Measurements from ENCODE around the gene FERMT3. TPM values are rescaled to one million over a fixed set of nuclear protein-coding genes. Genes with fewer than 3 reads are reported as not detected.

FERMT3 gene
- total RNA-seq, 2 experiments from 2014 or later, result 55.8 to 61.1 TPM

DNA sequence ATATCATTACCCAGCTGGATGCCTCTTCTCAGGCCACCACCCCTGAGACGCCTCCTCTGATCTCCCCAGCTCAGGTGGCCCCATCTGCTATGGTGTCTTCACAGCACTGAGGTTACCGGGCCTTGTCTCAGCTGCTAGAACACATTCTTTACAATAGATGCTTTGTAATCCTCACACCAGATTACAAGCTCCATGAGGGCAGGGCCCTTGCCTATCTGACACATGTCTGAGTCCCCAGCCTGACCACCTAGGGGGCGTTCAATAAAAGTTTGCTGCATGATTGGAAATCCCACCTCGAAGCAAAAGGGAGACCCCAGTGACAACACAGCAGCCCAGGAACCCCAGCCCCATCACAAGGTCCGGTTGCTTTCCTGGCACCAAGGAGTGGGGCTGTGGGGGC, 42.6 kb upstream of the FERMT3 start:
- TF ChIP-seq, protein P1, sequence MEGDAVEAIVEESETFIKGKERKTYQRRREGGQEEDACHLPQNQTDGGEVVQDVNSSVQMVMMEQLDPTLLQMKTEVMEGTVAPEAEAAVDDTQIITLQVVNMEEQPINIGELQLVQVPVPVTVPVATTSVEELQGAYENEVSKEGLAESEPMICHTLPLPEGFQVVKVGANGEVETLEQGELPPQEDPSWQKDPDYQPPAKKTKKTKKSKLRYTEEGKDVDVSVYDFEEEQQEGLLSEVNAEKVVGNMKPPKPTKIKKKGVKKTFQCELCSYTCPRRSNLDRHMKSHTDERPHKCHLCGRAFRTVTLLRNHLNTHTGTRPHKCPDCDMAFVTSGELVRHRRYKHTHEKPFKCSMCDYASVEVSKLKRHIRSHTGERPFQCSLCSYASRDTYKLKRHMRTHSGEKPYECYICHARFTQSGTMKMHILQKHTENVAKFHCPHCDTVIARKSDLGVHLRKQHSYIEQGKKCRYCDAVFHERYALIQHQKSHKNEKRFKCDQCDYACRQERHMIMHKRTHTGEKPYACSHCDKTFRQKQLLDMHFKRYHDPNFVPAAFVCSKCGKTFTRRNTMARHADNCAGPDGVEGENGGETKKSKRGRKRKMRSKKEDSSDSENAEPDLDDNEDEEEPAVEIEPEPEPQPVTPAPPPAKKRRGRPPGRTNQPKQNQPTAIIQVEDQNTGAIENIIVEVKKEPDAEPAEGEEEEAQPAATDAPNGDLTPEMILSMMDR (IDR thresholded peaks at IDR 0.05), result no peak
- H3K36me3 ChIP-seq (ENCODE audit: insufficient read depth, low read length), result peaks cover 2% of the 10 kb centered on the region
- H3K9me3 ChIP-seq (ENCODE audit: control insufficient read depth in 1 of 2, insufficient read depth in 1 of 2, low read length in 2 of 2), result no peaks in the 10 kb centered on the region
- intact Hi-C loops (cut with DNase I, micrococcal nuclease), result loop anchor here in 1 of 2 experiments (10.0 kb wide), 1 partner anchor 489 kb away; the partner anchor contains the start of gene ATL3
- Mint-ChIP-seq H3K9me3 (no peaks in the 10 kb centered on the region), H3K4me3 (peak overlapping the region; percentile 70), H3K27ac (no peak overlapping the region), H3K36me3 (ENCODE audit: low read depth) (no peaks in the 10 kb centered on the region), H3K27me3 (no peaks in the 10 kb centered on the region), H3K4me1 (ENCODE audit: low read depth) (peaks cover 4% of the 10 kb centered on the region)
- CTCF ChIA-PET, result interaction anchor here (1.1 kb wide), 1 partner anchor 11 kb away, joined by 3 read pairs; no protein-coding TSS in a partner anchor
- POLR2A ChIA-PET, result interaction anchor here (0.6 kb wide), 1 partner anchor 11 kb away, joined by 3 read pairs; no protein-coding TSS in a partner anchor
- ATAC-seq (ENCODE audit: poor library complexity) (no peak), DNase-seq (no peak)
- no peak overlapping the region for H3K4me3 ChIP-seq (ENCODE audit: low read length)
- no peaks in the 10 kb centered on the region for H3K27me3 ChIP-seq (ENCODE audit: control insufficient read depth in 1 of 2, insufficient read depth in 2 of 2, low read length in 2 of 2)
- H3K4me1 ChIP-seq (ENCODE audit: insufficient read depth, low read length), result peaks cover 18% of the 10 kb centered on the region
- no peak overlapping the region for H3K27ac ChIP-seq (ENCODE audit: low read depth in 1 of 2, low read length in 2 of 2)

DNA sequence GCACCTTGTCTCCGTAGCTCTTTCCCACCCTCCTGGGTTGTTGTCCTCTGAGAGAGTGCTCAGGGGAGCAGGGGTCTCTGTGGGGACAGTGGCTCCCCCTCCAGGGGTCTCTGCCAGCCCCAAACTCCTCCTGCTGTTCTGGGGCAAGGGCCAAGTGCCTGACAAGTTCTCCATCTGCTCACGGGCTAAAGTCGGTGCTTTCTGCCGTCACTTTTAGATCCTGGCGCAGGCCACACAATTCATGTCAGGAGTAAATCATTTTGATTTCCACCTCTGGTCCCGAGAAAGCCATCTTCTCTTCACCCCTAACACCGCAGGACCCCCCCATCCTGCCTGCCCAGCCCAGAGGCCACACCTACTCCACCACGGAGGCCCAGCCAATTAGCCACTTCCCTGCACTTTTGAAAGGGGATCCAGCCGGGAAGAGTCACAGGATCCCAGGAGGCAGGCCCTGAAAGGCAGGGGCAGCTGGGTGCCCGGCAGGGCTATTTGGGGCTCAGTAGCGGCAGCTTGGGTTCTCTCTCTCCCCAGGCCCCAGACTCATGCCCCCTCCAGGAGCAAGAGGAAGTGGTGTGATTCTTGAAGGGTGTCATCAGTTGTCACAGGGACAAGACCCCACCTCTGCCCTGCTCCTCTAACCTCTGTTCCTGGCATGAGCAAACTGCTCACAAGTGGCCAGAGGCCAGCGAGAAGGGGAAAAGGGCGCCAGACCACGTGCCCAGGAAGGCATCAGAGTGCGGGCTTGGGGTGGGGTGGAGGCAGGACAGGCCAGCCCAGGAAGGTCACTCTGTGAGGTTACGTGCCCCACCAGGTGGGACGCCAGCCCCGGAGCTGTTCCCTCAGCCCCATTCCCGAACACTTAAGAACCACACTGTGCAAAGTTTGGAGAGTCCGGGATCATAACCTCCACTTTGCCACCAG, 41.9 kb upstream of the FERMT3 start:
- Mint-ChIP-seq H3K9me3 (no peaks in the 10 kb centered on the region), H3K36me3 (ENCODE audit: low read depth) (no peaks in the 10 kb centered on the region), H3K27me3 (no peaks in the 10 kb centered on the region), H3K27ac (no peak overlapping the region), H3K4me1 (ENCODE audit: low read depth) (peaks cover 4% of the 10 kb centered on the region), H3K4me3 (peak overlapping the region; percentile 90)
- Histone ChIP-seq H3K4me3 (ENCODE audit: low read length) (peak overlapping the region; percentile 66), H3K36me3 (ENCODE audit: insufficient read depth, low read length) (peaks cover 2% of the 10 kb centered on the region), H3K4me1 (ENCODE audit: insufficient read depth, low read length) (peaks cover 18% of the 10 kb centered on the region), H3K27me3 (ENCODE audit: control insufficient read depth in 1 of 2, insufficient read depth in 2 of 2, low read length in 2 of 2) (no peaks in the 10 kb centered on the region), H3K9me3 (ENCODE audit: control insufficient read depth in 1 of 2, insufficient read depth in 1 of 2, low read length in 2 of 2) (no peaks in the 10 kb centered on the region), H3K27ac (ENCODE audit: low read depth in 1 of 2, low read length in 2 of 2) (no peak overlapping the region)
- intact Hi-C loops (cut with DNase I, micrococcal nuclease), result loop anchor here in 1 of 2 experiments (10.0 kb wide), 1 partner anchor 490 kb away; the partner anchor contains the start of gene ATL3
- ChIA-PET POLR2A (interaction anchor here (3.4 kb wide), 1 partner anchor 21 kb away, joined by 22 read pairs; the partner anchor contains the start of gene STIP1), CTCF (interaction anchor here (1.1 to 1.8 kb wide), 3 partner anchors 11 to 40 kb away, joined by 3 to 6 read pairs (median 5); partner anchors contain the start of gene STIP1)
- ATAC-seq (ENCODE audit: poor library complexity) (no peak), DNase-seq (peak in 1 of 14 experiments; percentile 30)
- TF ChIP-seq, protein P1 (IDR thresholded peaks at IDR 0.05), result no peak

DNA sequence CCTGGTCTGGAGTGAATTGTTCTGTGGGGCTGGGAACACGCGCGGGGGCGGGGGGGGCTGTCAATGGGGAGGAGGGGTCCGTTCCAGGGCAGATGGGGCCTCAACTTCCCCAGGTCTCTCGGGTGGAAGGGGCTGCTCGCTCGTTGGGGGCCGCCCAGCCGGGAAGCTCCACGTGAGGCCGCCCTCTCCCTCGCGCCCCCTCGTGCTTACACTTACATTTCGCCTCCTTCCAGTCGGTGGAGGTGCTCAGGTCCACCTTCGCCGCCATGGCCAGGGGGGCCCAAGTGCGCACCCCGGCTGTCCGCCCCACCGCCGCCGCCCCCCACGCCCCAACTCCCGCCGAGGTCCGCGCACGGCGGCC, 41.1 kb upstream of the FERMT3 start:
- DNase-seq, result peak in 4 of 14 experiments; percentile 8 to 48 (median 32)
- ChIA-PET POLR2A (interaction anchor here (1.1 to 3.4 kb wide), 2 partner anchors 20 to 42 kb away, joined by 4 to 22 read pairs; partner anchors contain the start of gene STIP1), CTCF (interaction anchor here (1.3 to 1.8 kb wide), 3 partner anchors 13 to 39 kb away, joined by 4 to 6 read pairs (median 5); partner anchors contain the start of gene STIP1)
- no peaks in the 10 kb centered on the region for H3K27me3 Mint-ChIP-seq
- TF ChIP-seq, protein P1 (IDR thresholded peaks at IDR 0.05), result no peak
- Histone ChIP-seq H3K9me3 (ENCODE audit: control insufficient read depth in 1 of 2, insufficient read depth in 1 of 2, low read length in 2 of 2) (no peaks in the 10 kb centered on the region), H3K4me3 (ENCODE audit: low read length) (peak overlapping the region; percentile 66), H3K27ac (ENCODE audit: low read depth in 1 of 2, low read length in 2 of 2) (no peak overlapping the region), H3K36me3 (ENCODE audit: insufficient read depth, low read length) (peaks cover 2% of the 10 kb centered on the region), H3K4me1 (ENCODE audit: insufficient read depth, low read length) (peaks cover 18% of the 10 kb centered on the region), H3K27me3 (ENCODE audit: control insufficient read depth in 1 of 2, insufficient read depth in 2 of 2, low read length in 2 of 2) (no peaks in the 10 kb centered on the region)
- peak; percentile 20 for ATAC-seq (ENCODE audit: poor library complexity)
- no peaks in the 10 kb centered on the region for H3K36me3 Mint-ChIP-seq (ENCODE audit: low read depth)
- peaks cover 4% of the 10 kb centered on the region for H3K4me1 Mint-ChIP-seq (ENCODE audit: low read depth)
- H3K27ac Mint-ChIP-seq, result no peak overlapping the region
- no peak overlapping the region for H3K4me3 Mint-ChIP-seq
- intact Hi-C loops (cut with DNase I, micrococcal nuclease), result loop anchor here in 1 of 2 experiments (10.0 kb wide), 1 partner anchor 491 kb away; the partner anchor contains the start of gene ATL3
- no peaks in the 10 kb centered on the region for H3K9me3 Mint-ChIP-seq

Measured in CD4-positive, alpha-beta T cell (primary cell).